ENCODE measurements around the gene RBM27. TPM values are rescaled to one million over a fixed set of nuclear protein-coding genes. Genes with fewer than 3 reads are reported as not detected.

The RBM27 gene, protein sequence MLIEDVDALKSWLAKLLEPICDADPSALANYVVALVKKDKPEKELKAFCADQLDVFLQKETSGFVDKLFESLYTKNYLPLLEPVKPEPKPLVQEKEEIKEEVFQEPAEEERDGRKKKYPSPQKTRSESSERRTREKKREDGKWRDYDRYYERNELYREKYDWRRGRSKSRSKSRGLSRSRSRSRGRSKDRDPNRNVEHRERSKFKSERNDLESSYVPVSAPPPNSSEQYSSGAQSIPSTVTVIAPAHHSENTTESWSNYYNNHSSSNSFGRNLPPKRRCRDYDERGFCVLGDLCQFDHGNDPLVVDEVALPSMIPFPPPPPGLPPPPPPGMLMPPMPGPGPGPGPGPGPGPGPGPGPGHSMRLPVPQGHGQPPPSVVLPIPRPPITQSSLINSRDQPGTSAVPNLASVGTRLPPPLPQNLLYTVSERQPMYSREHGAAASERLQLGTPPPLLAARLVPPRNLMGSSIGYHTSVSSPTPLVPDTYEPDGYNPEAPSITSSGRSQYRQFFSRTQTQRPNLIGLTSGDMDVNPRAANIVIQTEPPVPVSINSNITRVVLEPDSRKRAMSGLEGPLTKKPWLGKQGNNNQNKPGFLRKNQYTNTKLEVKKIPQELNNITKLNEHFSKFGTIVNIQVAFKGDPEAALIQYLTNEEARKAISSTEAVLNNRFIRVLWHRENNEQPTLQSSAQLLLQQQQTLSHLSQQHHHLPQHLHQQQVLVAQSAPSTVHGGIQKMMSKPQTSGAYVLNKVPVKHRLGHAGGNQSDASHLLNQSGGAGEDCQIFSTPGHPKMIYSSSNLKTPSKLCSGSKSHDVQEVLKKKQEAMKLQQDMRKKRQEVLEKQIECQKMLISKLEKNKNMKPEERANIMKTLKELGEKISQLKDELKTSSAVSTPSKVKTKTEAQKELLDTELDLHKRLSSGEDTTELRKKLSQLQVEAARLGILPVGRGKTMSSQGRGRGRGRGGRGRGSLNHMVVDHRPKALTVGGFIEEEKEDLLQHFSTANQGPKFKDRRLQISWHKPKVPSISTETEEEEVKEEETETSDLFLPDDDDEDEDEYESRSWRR
- polyA plus RNA-seq (2012; rRNA removed): 6.1 and 8.2 TPM in 2 replicates
- 6.2 and 6.3 TPM in 2 replicates for polyA plus RNA-seq (2012; cell fraction: cytosol; rRNA removed)
- 2.2 and 9.2 TPM in 2 replicates for polyA plus RNA-seq (2012; cell fraction: nucleus; rRNA removed)

DNA sequence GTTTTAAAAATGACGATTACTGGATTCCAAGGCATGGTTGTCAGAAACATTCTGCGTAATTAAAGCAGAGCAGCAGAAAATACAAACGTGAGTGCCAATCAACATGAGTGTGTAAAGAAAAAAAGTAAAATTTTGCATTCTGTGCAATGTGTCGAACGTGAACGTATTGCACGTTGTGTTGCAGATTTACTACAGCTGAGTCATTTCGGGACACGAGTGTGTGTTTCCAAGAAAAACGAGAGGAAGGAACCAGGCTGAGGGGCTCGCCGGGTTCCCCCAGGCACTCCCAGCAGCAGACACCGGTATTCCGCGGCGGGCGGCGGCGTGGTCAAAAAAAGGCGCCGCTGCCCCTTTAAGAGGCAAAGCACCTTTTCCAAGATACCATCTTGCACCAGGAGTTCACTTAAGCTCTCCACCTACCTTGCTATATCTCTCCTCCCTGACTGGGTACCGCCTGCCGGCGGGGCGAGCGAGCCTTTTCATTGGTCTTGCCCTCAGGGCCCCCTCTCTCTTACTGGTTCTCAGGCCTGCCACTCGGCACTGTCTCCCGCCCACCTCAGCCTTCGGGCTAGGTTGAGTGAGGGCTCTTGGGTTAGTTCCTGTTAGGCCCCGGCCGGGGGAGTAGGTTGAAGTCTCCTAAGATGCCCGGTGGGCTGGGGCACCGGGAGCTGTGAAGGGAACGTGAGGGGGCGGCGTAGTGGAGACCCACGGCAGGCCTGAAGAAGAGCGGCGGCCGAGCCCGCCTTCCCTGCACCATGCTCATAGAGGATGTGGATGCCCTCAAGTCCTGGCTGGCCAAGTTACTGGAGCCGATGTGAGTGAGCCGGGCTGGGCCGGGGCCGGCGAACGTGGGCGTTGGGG, at the start of gene RBM27:
TSS of gene RBM27 (plus strand) at position 595 of the 861 bp plus-strand sequence. CDS start at position 756, 161 bp downstream.
- Histone ChIP-seq H3K4me1 (ENCODE audit: control insufficient read depth in 1 of 2, insufficient read depth in 2 of 2, low read depth in 1 of 2, low read length in 1 of 2) (peaks cover 0 to 7% of the 10 kb centered on the region in 2 experiments; a peak in 3 of 4 replicates), H3K9me3 (no peaks in the 10 kb centered on the region), H3K9me2 (no peaks in the 10 kb centered on the region), H3K4me3 (ENCODE audit: low read depth in 2 of 2, low read length in 1 of 2) (peak within 1 kb of the TSS; percentile 74 to 87), H3K79me2 (ENCODE audit: insufficient read depth) (peaks cover 49% of the 10 kb centered on the region), H2AFZ (ENCODE audit: low read depth) (peak within 1 kb of the TSS; percentile 96), H3K27ac (ENCODE audit: low read depth in 2 of 2, low read length in 1 of 2) (peak within 1 kb of the TSS; percentile 75 to 89), H3K9ac (peak within 1 kb of the TSS; percentile 89), H3K4me2 (peak within 1 kb of the TSS; percentile 84), H3K36me3 (replicated peaks in 1 of 2; ENCODE audit: control insufficient read depth in 1 of 2, insufficient read depth in 2 of 2, low read length in 1 of 2) (no peaks in the 10 kb centered on the region), H4K20me1 (ENCODE audit: insufficient read depth) (peaks cover 23% of the 10 kb centered on the region), H3F3A (replicated peaks; ENCODE audit: insufficient read depth) (peaks cover 2% of the 10 kb centered on the region), H3K27me3 (ENCODE audit: insufficient read depth) (no peaks in the 10 kb centered on the region)
- ChIA-PET CTCF (interaction anchor here (0.5 kb wide), 1 partner anchor 757 kb away, joined by 3 read pairs; no protein-coding TSS in a partner anchor), POLR2A (interaction anchor here (0.8 to 2.0 kb wide), 3 partner anchors 10 to 210 kb away, joined by 3 to 7 read pairs (median 3); partner anchors contain the start of gene LARS1)
- WGBS (ENCODE audit: low lambda C conversion rate): 2% methylated on average over 32 of the region's 48 CpGs
- DNase-seq: peak; percentile 100
- TF ChIP-seq, protein P1, sequence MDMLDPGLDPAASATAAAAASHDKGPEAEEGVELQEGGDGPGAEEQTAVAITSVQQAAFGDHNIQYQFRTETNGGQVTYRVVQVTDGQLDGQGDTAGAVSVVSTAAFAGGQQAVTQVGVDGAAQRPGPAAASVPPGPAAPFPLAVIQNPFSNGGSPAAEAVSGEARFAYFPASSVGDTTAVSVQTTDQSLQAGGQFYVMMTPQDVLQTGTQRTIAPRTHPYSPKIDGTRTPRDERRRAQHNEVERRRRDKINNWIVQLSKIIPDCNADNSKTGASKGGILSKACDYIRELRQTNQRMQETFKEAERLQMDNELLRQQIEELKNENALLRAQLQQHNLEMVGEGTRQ (IDR thresholded peaks at IDR 0.05; ENCODE audit: borderline replicate concordance, low read depth, low read length): no peak
- TF ChIP-seq EP300 (IDR thresholded peaks at IDR 0.05; ENCODE audit: borderline replicate concordance in 1 of 2, low read depth in 1 of 2, low read length in 1 of 2) (no peak), RXRA (IDR thresholded peaks at IDR 0.05; ENCODE audit: borderline replicate concordance, low read depth) (no peak), NFIC (IDR thresholded peaks at IDR 0.05; ENCODE audit: borderline replicate concordance) (no peak), TCF12 (IDR thresholded peaks at IDR 0.05) (no peak; the same call in 1 of the 2 replicates), FOSL2 (IDR thresholded peaks at IDR 0.05; ENCODE audit: borderline replicate concordance, low read depth) (peak; percentile 43; the same call in 1 of the 2 replicates), SMC3 (IDR thresholded peaks at IDR 0.05; ENCODE audit: low read depth, low read length) (no peak), TEAD4 (IDR thresholded peaks at IDR 0.05; ENCODE audit: borderline replicate concordance, insufficient read depth) (no peak), IRF3 (IDR thresholded peaks at IDR 0.05; ENCODE audit: low read depth, low read length) (peak; percentile 94), POLR2AphosphoS5 (IDR thresholded peaks at IDR 0.05; ENCODE audit: low read depth, low read length) (peak; percentile 89), FOXJ3 (CRISPR knock-in tag; IDR thresholded peaks at IDR 0.05) (no peak), RCOR1 (IDR thresholded peaks at IDR 0.05; ENCODE audit: low read length) (no peak), NRF1 (IDR thresholded peaks at IDR 0.05; ENCODE audit: low read depth, low read length) (no peak), EZH2phosphoT487 (IDR thresholded peaks at IDR 0.05; ENCODE audit: borderline replicate concordance, low read depth) (no peak), SIN3A (IDR thresholded peaks at IDR 0.05; ENCODE audit: borderline replicate concordance, low read depth, low read length) (peak; percentile 61; the same call in 1 of the 2 replicates), JUND (IDR thresholded peaks at IDR 0.05) (peak; percentile 46; the same call in 1 of the 2 replicates), YY1 (IDR thresholded peaks at IDR 0.05; ENCODE audit: low read depth) (peak; percentile 47; the same call in 1 of the 2 replicates)
- TF ChIP-seq, protein P2, sequence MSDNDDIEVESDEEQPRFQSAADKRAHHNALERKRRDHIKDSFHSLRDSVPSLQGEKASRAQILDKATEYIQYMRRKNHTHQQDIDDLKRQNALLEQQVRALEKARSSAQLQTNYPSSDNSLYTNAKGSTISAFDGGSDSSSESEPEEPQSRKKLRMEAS (IDR thresholded peaks at IDR 0.05; ENCODE audit: low read depth): peak; percentile 70
- TF ChIP-seq, protein P3, sequence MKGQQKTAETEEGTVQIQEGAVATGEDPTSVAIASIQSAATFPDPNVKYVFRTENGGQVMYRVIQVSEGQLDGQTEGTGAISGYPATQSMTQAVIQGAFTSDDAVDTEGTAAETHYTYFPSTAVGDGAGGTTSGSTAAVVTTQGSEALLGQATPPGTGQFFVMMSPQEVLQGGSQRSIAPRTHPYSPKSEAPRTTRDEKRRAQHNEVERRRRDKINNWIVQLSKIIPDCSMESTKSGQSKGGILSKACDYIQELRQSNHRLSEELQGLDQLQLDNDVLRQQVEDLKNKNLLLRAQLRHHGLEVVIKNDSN (IDR thresholded peaks at IDR 0.05; ENCODE audit: borderline replicate concordance, low read depth): no peak
- TF ChIP-seq, protein P4, sequence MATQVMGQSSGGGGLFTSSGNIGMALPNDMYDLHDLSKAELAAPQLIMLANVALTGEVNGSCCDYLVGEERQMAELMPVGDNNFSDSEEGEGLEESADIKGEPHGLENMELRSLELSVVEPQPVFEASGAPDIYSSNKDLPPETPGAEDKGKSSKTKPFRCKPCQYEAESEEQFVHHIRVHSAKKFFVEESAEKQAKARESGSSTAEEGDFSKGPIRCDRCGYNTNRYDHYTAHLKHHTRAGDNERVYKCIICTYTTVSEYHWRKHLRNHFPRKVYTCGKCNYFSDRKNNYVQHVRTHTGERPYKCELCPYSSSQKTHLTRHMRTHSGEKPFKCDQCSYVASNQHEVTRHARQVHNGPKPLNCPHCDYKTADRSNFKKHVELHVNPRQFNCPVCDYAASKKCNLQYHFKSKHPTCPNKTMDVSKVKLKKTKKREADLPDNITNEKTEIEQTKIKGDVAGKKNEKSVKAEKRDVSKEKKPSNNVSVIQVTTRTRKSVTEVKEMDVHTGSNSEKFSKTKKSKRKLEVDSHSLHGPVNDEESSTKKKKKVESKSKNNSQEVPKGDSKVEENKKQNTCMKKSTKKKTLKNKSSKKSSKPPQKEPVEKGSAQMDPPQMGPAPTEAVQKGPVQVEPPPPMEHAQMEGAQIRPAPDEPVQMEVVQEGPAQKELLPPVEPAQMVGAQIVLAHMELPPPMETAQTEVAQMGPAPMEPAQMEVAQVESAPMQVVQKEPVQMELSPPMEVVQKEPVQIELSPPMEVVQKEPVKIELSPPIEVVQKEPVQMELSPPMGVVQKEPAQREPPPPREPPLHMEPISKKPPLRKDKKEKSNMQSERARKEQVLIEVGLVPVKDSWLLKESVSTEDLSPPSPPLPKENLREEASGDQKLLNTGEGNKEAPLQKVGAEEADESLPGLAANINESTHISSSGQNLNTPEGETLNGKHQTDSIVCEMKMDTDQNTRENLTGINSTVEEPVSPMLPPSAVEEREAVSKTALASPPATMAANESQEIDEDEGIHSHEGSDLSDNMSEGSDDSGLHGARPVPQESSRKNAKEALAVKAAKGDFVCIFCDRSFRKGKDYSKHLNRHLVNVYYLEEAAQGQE (IDR thresholded peaks at IDR 0.05; ENCODE audit: low read depth, low read length): no peak
